Measurements from ENCODE around the gene MYOCD. TPM values are rescaled to one million over a fixed set of nuclear protein-coding genes. Genes with fewer than 3 reads are reported as not detected.

MYOCD gene
- total and polyA plus RNA-seq, 2 of the 13 experiments (the other 11 are each of a cell fraction or from before 2014, with no cell fraction given): not detected

GRCh38 chr17:12637015-12637414 is 28.7 kb upstream of the MYOCD start:
- H3K4me1 ChIP-seq (ENCODE audit: insufficient read depth, low read length): no peaks in the 10 kb centered on the region
- POLR2A ChIA-PET: no interaction called here
- H3K27me3 ChIP-seq (ENCODE audit: control insufficient read depth in 1 of 2, insufficient read depth in 2 of 2, low read length in 2 of 2): no peaks in the 10 kb centered on the region
- H3K9me3 ChIP-seq (ENCODE audit: low read length): no peaks in the 10 kb centered on the region
- FAIRE-seq: no peak
- intact Hi-C loops (cut with micrococcal nuclease; ENCODE audit: unreplicated experiment) (no loop called here), in situ Hi-C loops (cut with HindIII; ENCODE audit: extremely low pct_ligation_motif_present, low pct_unique_long_range_greater_than_20kb) (no loop called here)
- H3K9ac ChIP-seq (ENCODE audit: insufficient read depth, low read depth, low read length): no peak overlapping the region
- no peak overlapping the region for H3K27ac ChIP-seq (ENCODE audit: extremely low read length, insufficient read depth, low read length)
- no peaks in the 10 kb centered on the region for H3K36me3 ChIP-seq (replicated peaks in 1 of 2; ENCODE audit: control insufficient read depth in 1 of 2, insufficient read depth in 2 of 2, low read length in 2 of 2)
- CTCF ChIA-PET (ENCODE audit: low intra/inter-chr PET ratio, low total read pairs): no interaction called here
- H3K4me3 ChIP-seq (replicated peaks in 1 of 3; ENCODE audit: insufficient read depth in 1 of 3, low read depth in 2 of 3, low read length in 3 of 3): no peak overlapping the region
- TF ChIP-seq XBP1 (CRISPR knock-in tag; IDR thresholded peaks at IDR 0.05) (no peak), ZNF230 (CRISPR knock-in tag; IDR thresholded peaks at IDR 0.05) (no peak), ZNF772 (CRISPR knock-in tag; IDR thresholded peaks at IDR 0.05) (no peak), FOXJ3 (CRISPR knock-in tag; IDR thresholded peaks at IDR 0.05; ENCODE audit: borderline replicate concordance) (no peak), MLLT10 (CRISPR knock-in tag; IDR thresholded peaks at IDR 0.05) (no peak), MAZ (IDR thresholded peaks at IDR 0.05; ENCODE audit: borderline replicate concordance, low read depth, low read length) (no peak), MAZ (CRISPR knock-in tag; IDR thresholded peaks at IDR 0.05; ENCODE audit: low read depth) (no peak), NR1H2 (CRISPR knock-in tag; IDR thresholded peaks at IDR 0.05; ENCODE audit: borderline replicate concordance, low read depth) (no peak), RAD21 (CRISPR knock-in tag; IDR thresholded peaks at IDR 0.05) (no peak), MATR3 (CRISPR knock-in tag; IDR thresholded peaks at IDR 0.05) (no peak), ARID5B (CRISPR knock-in tag; IDR thresholded peaks at IDR 0.05) (no peak)
- H4K20me1 ChIP-seq (ENCODE audit: insufficient read depth, low read length): no peaks in the 10 kb centered on the region
- no peak for ATAC-seq
- BruUV-seq (replicated peaks): no TSS peak
- no peak for DNase-seq (ENCODE audit: low spot score)
- H3K4me2 ChIP-seq (ENCODE audit: low read depth, low read length): no peak overlapping the region
- no peaks in the 10 kb centered on the region for H3K79me2 ChIP-seq (ENCODE audit: insufficient read depth, low read length)
- H2AFZ ChIP-seq (ENCODE audit: low read length): no peak overlapping the region
- 0% methylated on average over 2 of the region's 2 CpGs for WGBS (ENCODE audit: low lambda C conversion rate)

Data from HepG2 (cell line).